Naive thymus-derived CD8-positive, alpha-beta T cell (primary cell): Measurements from ENCODE around the gene SSTR4. TPM values are rescaled to one million over a fixed set of nuclear protein-coding genes. Genes with fewer than 3 reads are reported as not detected.

Source experiments
- ATAC-seq, 2 donors: fragments of 150-1000 bp; cut with Tn5 transposase in 1 of 2; sonication (Bioruptor Pico), chemical (Tn5 transposase) in 1 of 2; 1 replicate in 1 of 2; 2 replicates in 1 of 2; pipeline ENCODE4 v1.10.0; 2021; ENCODE audit warnings: mild to moderate bottlenecking in 2 of 2, moderate library complexity in 2 of 2
- POLR2A ChIA-PET: fragments of 350-600 bp; sonication (Branson Sonifier 250); formaldehyde crosslinking; loops from one replicate; lab custom pipeline; 2021; ENCODE audit warnings: antibody characterized with exemption; lab: Charles Lee
- DNase-seq, 10 donors: peaks; one replicate each; pipeline versions ENCODE4 v3.0.0 to v3.0.0-alpha.2; 2020 to 2022
- H3K27ac Mint-ChIP-seq, 10 donors: one replicate each; pipeline ENCODE4 v1.8.0; 2020 to 2022; ENCODE audit warnings: mild to moderate bottlenecking in 10 of 10, mixed read lengths in 10 of 10, moderate library complexity in 4 of 10, inconsistent platforms in 1 of 10
- H3K27me3 Mint-ChIP-seq, 5 donors: one replicate each; pipeline ENCODE4 v1.8.0; 2021 to 2022; ENCODE audit warnings: mixed read lengths in 5 of 5
- H3K36me3 Mint-ChIP-seq, 3 donors: one replicate each; pipeline ENCODE4 v1.8.0; 2020 to 2022; ENCODE audit warnings: mixed read lengths in 3 of 3, mild to moderate bottlenecking in 2 of 3, inconsistent platforms in 1 of 3
- H3K4me1 Mint-ChIP-seq, 4 donors: one replicate each; pipeline ENCODE4 v1.8.0; 2021 to 2022; ENCODE audit warnings: mixed read lengths in 4 of 4
- H3K4me3 Mint-ChIP-seq, 10 donors: one replicate each; pipeline ENCODE4 v1.8.0; 2020 to 2022; ENCODE audit warnings: mild to moderate bottlenecking in 10 of 10, mixed read lengths in 10 of 10, moderate library complexity in 6 of 10, inconsistent platforms in 1 of 10
- H3K9me3 Mint-ChIP-seq, 9 donors: one replicate each; pipeline ENCODE4 v1.8.0; 2020 to 2022; ENCODE audit warnings: mixed read lengths in 9 of 9, mild to moderate bottlenecking in 3 of 9, inconsistent platforms in 1 of 9, moderate library complexity in 1 of 9
- polyA plus RNA-seq, 3 donors: library from polyadenylated mRNA; unstranded; fragments of 300-500 nt; fragmentation: Illumina TruSeq; gene quantifications; one replicate each; pipeline ENCODE4 v1.2.3, GENCODE V29; 2021
- total RNA-seq, 8 experiments: library from RNA in 2 of 8; stranded (reverse) in 2 of 8; gene quantifications; one replicate each; pipeline ENCODE4 v1.2.3 and lab custom pipeline; 2021 to 2026

SSTR4 gene
- total and polyA plus RNA-seq, 5 experiments from 2014 or later: not detected

DNA sequence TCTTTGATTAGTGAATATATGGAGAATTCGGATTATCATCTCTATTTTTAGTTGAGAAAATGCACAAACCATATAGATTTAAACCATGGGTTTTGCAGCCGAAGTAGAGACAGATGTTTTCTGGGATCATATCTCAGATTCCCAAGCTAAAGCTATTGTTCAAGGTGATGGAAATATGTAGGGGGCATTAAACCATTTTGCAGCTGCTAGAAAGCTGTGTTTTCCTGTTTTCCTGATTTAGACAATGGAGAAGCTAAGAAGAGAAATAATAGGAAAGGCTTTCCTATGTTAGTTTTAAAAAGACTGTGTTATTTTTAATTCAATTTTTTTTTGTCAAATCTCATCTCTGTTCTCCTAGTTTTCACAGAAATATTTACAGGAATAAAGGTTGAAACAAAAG lies 44.8 kb downstream of the SSTR4 start:
- POLR2A ChIA-PET: no interaction called here
- ATAC-seq (no peak), DNase-seq (no peak)
- no peak overlapping the region for H3K27ac Mint-ChIP-seq
- no peak overlapping the region for H3K4me3 Mint-ChIP-seq
- no peaks in the 10 kb centered on the region for H3K36me3 Mint-ChIP-seq
- peaks cover 0 to 26% (median 0%) of the 10 kb centered on the region in 4 donors for H3K4me1 Mint-ChIP-seq
- H3K9me3 Mint-ChIP-seq: no peaks in the 10 kb centered on the region
- H3K27me3 Mint-ChIP-seq: peaks cover 0 to 8% (median 0%) of the 10 kb centered on the region in 5 donors

DNA sequence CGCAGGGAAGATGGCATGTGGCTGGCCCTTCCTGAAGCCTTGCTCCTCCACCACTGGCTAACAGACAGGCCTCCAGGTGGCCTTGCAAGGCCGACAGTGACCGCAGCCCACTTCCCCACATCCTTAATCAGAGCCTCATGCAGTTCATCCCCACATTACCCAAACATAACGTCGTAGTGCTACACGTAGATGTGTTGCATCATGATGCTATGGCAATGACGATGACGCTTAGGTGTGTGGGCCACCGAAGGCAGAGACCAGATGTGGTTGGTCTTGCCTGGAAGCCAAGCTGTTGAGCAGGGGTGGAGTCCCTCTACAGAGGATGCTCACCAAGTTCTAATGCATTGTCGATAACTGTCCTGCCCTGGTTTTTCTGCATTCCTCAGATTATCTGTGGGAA lies 45.4 kb downstream of the SSTR4 start:
- H3K36me3 Mint-ChIP-seq: no peaks in the 10 kb centered on the region
- peaks cover 0 to 26% (median 0%) of the 10 kb centered on the region in 4 donors for H3K4me1 Mint-ChIP-seq
- DNase-seq (no peak), ATAC-seq (no peak)
- H3K9me3 Mint-ChIP-seq: no peaks in the 10 kb centered on the region
- POLR2A ChIA-PET: no interaction called here
- H3K27ac Mint-ChIP-seq: no peak overlapping the region
- H3K27me3 Mint-ChIP-seq: peaks cover 0 to 4% (median 0%) of the 10 kb centered on the region in 5 donors
- no peak overlapping the region for H3K4me3 Mint-ChIP-seq

GRCh38 chr20:23081263-23081819 lies 46.2 kb downstream of the SSTR4 start:
- H3K27ac Mint-ChIP-seq: no peak overlapping the region
- H3K4me3 Mint-ChIP-seq: no peak overlapping the region
- no peak for ATAC-seq
- DNase-seq: no peak
- H3K36me3 Mint-ChIP-seq: no peaks in the 10 kb centered on the region
- peaks cover 0 to 29% (median under 1%) of the 10 kb centered on the region in 4 donors for H3K4me1 Mint-ChIP-seq
- peaks cover 0 to 4% (median 0%) of the 10 kb centered on the region in 5 donors for H3K27me3 Mint-ChIP-seq
- H3K9me3 Mint-ChIP-seq: no peaks in the 10 kb centered on the region
- POLR2A ChIA-PET: no interaction called here

DNA sequence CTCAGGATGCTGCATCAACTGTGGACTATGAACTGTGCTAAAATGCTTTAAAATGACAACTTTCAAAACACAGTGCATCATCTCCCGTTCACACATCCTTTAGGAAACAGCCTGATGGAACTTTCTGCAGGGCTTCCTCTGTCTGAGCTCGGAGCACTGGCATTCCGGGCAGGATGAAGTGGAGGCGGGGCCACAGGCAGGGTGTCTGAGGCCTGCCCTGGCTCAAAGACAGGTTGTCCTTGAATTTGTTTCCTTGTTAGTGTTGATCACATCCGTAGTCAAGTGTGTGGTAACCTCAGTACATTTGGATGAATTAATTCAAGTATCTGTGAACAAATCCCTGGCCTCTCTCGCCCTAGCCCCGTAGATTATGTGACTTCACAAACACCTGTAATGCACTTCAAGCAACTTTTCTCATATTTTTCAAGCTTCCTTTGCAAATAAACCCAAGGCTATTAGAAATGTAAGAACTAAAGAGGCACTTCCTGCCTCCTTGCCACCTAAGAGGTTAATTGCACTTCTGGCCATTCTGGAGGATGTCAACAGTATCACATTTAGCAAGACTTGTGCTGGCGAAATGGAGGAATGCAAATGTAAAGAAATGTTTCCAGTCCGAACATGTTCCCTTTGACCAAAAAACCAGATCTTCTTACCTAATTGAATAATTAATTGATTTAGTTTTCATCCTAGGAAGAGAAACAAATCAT lies 47.9 kb downstream of the SSTR4 start:
- POLR2A ChIA-PET: no interaction called here
- H3K4me3 Mint-ChIP-seq: peak overlapping the region in 1 of 10 donors; percentile 20

DNA sequence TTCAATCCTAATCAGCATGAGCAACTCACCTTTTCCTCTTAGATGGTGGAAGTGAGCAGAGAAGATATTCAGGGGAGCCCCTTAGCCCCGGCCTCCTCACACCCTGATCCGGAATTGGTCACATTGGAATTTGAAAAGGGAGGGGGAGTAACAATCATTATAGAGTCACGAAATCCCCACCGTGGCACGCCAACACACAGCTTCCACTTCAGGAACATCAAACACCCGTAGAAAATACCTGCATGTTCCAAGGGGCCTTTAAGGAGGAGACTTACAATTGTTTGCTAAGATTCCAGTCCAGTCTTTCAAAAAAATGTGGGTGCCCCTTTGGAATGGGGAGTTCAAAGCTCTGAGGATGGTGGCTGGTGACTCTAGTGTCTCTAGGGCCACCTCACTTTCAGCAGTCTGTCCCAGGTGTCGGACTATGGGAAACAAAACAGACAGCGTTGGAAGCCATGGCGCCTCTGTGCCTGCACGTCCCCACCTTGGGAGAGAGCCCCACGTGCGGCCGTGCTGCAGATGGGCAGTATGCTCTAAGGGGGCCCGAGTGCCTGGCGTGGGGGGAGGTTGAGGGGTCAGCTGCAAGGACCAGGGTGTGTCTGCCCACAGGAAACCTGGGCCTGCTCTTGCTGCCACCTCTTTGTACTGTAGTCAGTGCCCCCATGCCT lies 48.6 kb downstream of the SSTR4 start:
- no peak for ATAC-seq
- Mint-ChIP-seq H3K27ac (no peak overlapping the region), H3K4me1 (peaks cover 0 to 45% (median 2%) of the 10 kb centered on the region in 4 donors), H3K36me3 (no peaks in the 10 kb centered on the region), H3K27me3 (peaks cover 0 to 10% (median 5%) of the 10 kb centered on the region in 5 donors), H3K9me3 (no peaks in the 10 kb centered on the region), H3K4me3 (peak overlapping the region in 1 of 10 donors; percentile 20)
- no peak for DNase-seq
- POLR2A ChIA-PET: no interaction called here

More for the DNA sequence above, 47.9 kb downstream of the SSTR4 start:
- no peaks in the 10 kb centered on the region for H3K36me3 Mint-ChIP-seq
- DNase-seq: peak in 1 of 10 donors; percentile 11
- peaks cover 0 to 45% (median 2%) of the 10 kb centered on the region in 4 donors for H3K4me1 Mint-ChIP-seq
- H3K27me3 Mint-ChIP-seq: peaks cover 0 to 10% (median 5%) of the 10 kb centered on the region in 5 donors
- peak overlapping the region in 1 of 10 donors; percentile 17 for H3K27ac Mint-ChIP-seq
- no peak for ATAC-seq
- H3K9me3 Mint-ChIP-seq: no peaks in the 10 kb centered on the region

DNA sequence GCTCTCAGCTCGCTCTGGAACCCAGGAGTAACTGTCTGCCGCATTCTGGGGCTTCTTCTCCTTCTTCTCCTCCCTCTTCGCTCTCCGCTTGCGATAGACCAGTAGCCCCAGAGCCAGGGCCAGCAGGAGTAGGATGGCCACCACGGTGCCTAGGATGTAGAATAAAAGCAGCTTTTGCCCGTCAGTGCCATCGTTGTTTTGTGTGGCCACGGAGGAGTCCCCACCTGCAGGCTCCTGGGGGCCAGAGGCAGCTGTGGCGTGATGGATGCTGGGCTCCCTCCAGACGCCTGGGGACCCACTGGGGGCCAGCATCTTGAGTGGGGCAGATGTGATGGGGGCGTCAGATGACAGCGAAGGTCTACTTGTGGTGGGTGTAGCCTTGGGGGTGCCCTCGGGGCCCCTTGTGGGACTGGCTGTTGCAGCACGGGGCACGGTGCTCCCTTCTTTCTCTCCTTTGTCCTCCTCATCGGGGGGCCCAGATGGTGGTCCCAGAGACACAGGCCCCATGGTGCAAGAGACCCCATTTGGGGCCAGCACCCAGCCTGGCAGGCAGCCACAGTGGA lies 49.3 kb downstream of the SSTR4 start:
- Mint-ChIP-seq H3K4me3 (no peak overlapping the region), H3K27ac (no peak overlapping the region)

GRCh38 chr20:23084845-23085365 lies 49.8 kb downstream of the SSTR4 start:
- Mint-ChIP-seq H3K4me3 (no peak overlapping the region), H3K36me3 (no peaks in the 10 kb centered on the region), H3K27ac (no peak overlapping the region), H3K4me1 (peaks cover 0 to 45% (median 2%) of the 10 kb centered on the region in 4 donors), H3K9me3 (no peaks in the 10 kb centered on the region), H3K27me3 (peaks cover 0 to 10% (median 5%) of the 10 kb centered on the region in 5 donors)
- ATAC-seq: no peak
- POLR2A ChIA-PET: no interaction called here
- DNase-seq: no peak

More for the DNA sequence above, 49.3 kb downstream of the SSTR4 start:
- peaks cover 0 to 10% (median 5%) of the 10 kb centered on the region in 5 donors for H3K27me3 Mint-ChIP-seq
- no peak for DNase-seq
- no peaks in the 10 kb centered on the region for H3K36me3 Mint-ChIP-seq
- POLR2A ChIA-PET: no interaction called here
- H3K9me3 Mint-ChIP-seq: no peaks in the 10 kb centered on the region
- peaks cover 0 to 45% (median 2%) of the 10 kb centered on the region in 4 donors for H3K4me1 Mint-ChIP-seq
- ATAC-seq: no peak

- H3K4me1 Mint-ChIP-seq: peaks cover 0 to 45% (median 2%) of the 10 kb centered on the region in 4 donors
- DNase-seq (no peak), ATAC-seq (no peak)
- H3K27me3 Mint-ChIP-seq: peaks cover 0 to 10% (median 5%) of the 10 kb centered on the region in 5 donors
- H3K36me3 Mint-ChIP-seq: no peaks in the 10 kb centered on the region
- no peak overlapping the region for H3K4me3 Mint-ChIP-seq
- POLR2A ChIA-PET: no interaction called here
- no peaks in the 10 kb centered on the region for H3K9me3 Mint-ChIP-seq
- no peak overlapping the region for H3K27ac Mint-ChIP-seq
Measured at GRCh38 chr20:23085436-23086055, 50.4 kb downstream of the SSTR4 start.

- H3K9me3 Mint-ChIP-seq: no peaks in the 10 kb centered on the region
- ATAC-seq: no peak
- H3K4me3 Mint-ChIP-seq: peak within 1 kb of the TSS in 4 of 10 donors; percentile 55 to 76 (median 64)
- peaks cover 0 to 10% (median 5%) of the 10 kb centered on the region in 5 donors for H3K27me3 Mint-ChIP-seq
- DNase-seq: no peak
- H3K4me1 Mint-ChIP-seq: peaks cover 0 to 42% (median 2%) of the 10 kb centered on the region in 4 donors
- POLR2A ChIA-PET: no interaction called here
- H3K36me3 Mint-ChIP-seq: no peaks in the 10 kb centered on the region
- H3K27ac Mint-ChIP-seq: peak within 1 kb of the TSS in 1 of 10 donors; percentile 68
Measured at GRCh38 chr20:23086056-23086566, 51.0 kb downstream of the SSTR4 start, which contains the start of gene CD93. CD93 (minus strand) TSS chr20:23086324; CDS start chr20:23086192, 132 bp downstream.

DNA sequence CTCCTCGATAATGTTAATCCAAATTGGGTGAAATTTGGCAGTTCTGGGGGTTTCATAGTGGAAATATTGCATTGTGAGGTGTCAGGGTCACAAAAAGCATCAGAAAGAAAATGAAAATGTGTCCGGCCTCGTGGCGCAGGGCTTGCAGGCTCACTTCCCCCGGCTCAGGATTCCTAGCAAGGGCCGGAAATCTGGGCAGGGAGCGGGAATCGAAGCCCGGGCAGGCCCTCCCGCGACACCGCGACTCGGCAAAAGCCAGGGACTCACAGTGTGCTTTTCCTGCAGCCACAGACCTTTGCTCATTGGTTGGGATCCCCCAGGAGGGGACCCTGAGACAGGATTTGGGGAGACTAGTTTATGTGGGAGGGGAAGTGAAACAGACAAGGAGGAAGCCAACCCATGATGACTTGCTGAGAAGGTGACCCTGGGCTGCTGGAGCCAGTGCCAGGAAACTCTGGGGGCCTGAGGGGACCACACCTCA lies 51.9 kb downstream of the SSTR4 start:
- no peak overlapping the region for H3K27ac Mint-ChIP-seq
- POLR2A ChIA-PET: no interaction called here

DNA sequence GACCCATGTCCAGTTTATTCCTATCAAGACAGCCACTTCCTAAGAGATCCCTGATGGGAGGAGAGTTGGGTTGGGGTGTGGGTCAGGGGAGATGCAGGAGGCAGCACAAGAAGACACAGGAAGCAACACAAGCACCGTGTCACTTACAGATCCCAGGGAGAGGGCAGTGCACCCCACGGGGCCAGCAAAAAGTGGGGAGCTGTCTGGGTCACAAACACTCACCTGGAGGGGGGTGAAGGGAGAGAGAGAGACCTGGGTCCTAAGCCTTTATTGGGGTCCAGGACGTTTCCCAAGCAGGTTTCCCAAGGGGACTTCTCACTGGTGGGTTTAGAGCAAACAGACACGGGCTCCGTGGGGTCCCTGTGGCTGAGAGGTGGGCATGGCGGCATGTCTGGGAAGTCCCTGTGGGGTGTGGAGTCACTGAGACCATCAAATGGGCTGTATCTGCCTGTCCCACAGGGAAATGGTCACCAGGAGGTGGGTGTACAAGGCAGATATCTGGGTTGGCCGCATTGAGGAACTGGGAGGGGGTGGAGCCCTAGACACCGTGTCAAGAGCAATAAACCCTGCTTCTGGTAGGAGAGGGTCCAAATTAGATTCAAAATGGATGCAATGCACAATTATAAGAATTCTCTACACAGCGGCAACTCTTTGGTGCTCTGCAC lies 52.6 kb downstream of the SSTR4 start:
- DNase-seq (no peak), ATAC-seq (no peak)
- Mint-ChIP-seq H3K9me3 (no peaks in the 10 kb centered on the region), H3K27me3 (peaks cover 0 to 10% (median 5%) of the 10 kb centered on the region in 5 donors), H3K36me3 (no peaks in the 10 kb centered on the region), H3K4me1 (peaks cover 0 to 30% (median 2%) of the 10 kb centered on the region in 4 donors), H3K4me3 (peak overlapping the region in 1 of 10 donors; percentile 20), H3K27ac (no peak overlapping the region)
- POLR2A ChIA-PET: no interaction called here

More for the DNA sequence above, 51.9 kb downstream of the SSTR4 start:
- Mint-ChIP-seq H3K4me3 (peak overlapping the region in 1 of 10 donors; percentile 62), H3K4me1 (peaks cover 0 to 36% (median 2%) of the 10 kb centered on the region in 4 donors), H3K36me3 (no peaks in the 10 kb centered on the region), H3K27me3 (peaks cover 0 to 10% (median 5%) of the 10 kb centered on the region in 5 donors), H3K9me3 (no peaks in the 10 kb centered on the region)
- DNase-seq (no peak), ATAC-seq (no peak)
